IMR-90 (cell line): ENCODE measurements around the gene ZNF74. TPM values are rescaled to one million over a fixed set of nuclear protein-coding genes. Genes with fewer than 3 reads are reported as not detected.
A peak's percentile ranks its signal among the peaks of the same experiment; 100 is the strongest.
"Not testable (repeated sequence)": the region's sequence is repeated elsewhere in the genome, so short reads cannot be mapped to it uniquely, and the experiment has no call there.

Source experiments
- ATAC-seq: fragments of 200-7000 bp; cut with Tn5 transposase; 2 replicates; pipeline ENCODE4 v1.9.1; 2020; ENCODE audit warnings: low read depth, mild to moderate bottlenecking, moderate library complexity
- BruUV-seq: library from RNA; stranded (reverse); fragments of 400-500 nt; replicated peaks from 2 replicates; lab custom pipeline; 2021; lab: Mats Ljungman, UMichigan
- CTCF ChIA-PET: fragments of 300-600 bp; formaldehyde crosslinking; extraction: SDS; loops from one replicate; lab custom pipeline; 2021; ENCODE audit warnings: antibody characterized with exemption; lab: Yijun Ruan, JAX
- POLR2A ChIA-PET: fragments of 300-600 bp; sonication (Branson Sonifier 250); formaldehyde crosslinking; loops from one replicate; lab custom pipeline; 2022; ENCODE audit warnings: antibody characterized with exemption; ENCODE audit not compliant: unreplicated experiment; lab: Charles Lee
- DNase-seq: peaks from one replicate; pipeline ENCODE4 v3.0.0; 2013
- H2AFZ ChIP-seq: replicated peaks from 2 replicates; pipeline ENCODE3; 2013; ENCODE audit warnings: low read length, mild to moderate bottlenecking; ENCODE audit not compliant: poor library complexity
- H2AK5ac ChIP-seq: 2 replicates; pipeline ENCODE4 v1.6.1; 2013; ENCODE audit warnings: low read depth, low read length, inconsistent platforms
- H2AK9ac ChIP-seq: replicated peaks from 2 replicates; pipeline ENCODE3; 2013; ENCODE audit warnings: mild to moderate bottlenecking, low read depth, low read length, moderate library complexity; ENCODE audit not compliant: poor library complexity
- H2BK120ac ChIP-seq: 2 replicates; pipeline ENCODE4 v1.6.1; 2013; ENCODE audit warnings: low read depth, low read length, inconsistent platforms
- H2BK15ac ChIP-seq: 3 replicates; pipeline ENCODE4 v1.6.1; 2013; ENCODE audit warnings: low read depth, low read length, inconsistent platforms
- H2BK20ac ChIP-seq: 2 replicates; pipeline ENCODE4 v1.6.1; 2013; ENCODE audit warnings: low read depth, mild to moderate bottlenecking, inconsistent platforms, low read length, moderate library complexity
- H2BK5ac ChIP-seq: 2 replicates; pipeline ENCODE4 v1.6.1; 2013; ENCODE audit warnings: mild to moderate bottlenecking, low read depth, low read length, inconsistent platforms; ENCODE audit not compliant: poor library complexity, severe bottlenecking
- H3K14ac ChIP-seq: replicated peaks from 2 replicates; pipeline ENCODE4 v1.6.1; 2013; ENCODE audit warnings: low read depth, low read length, inconsistent platforms
- H3K18ac ChIP-seq: 2 replicates; pipeline ENCODE4 v1.6.1; 2013; ENCODE audit warnings: low read depth, low read length, control low read depth
- H3K23ac ChIP-seq: 2 replicates; pipeline ENCODE4 v1.6.1; 2013; ENCODE audit warnings: low read depth, low read length, inconsistent platforms
- H3K27ac ChIP-seq: 2 replicates; pipeline ENCODE4 v1.5.1; 2013; ENCODE audit warnings: mild to moderate bottlenecking, control low read depth, low read length; ENCODE audit not compliant: insufficient read depth
- H3K27me3 ChIP-seq: 2 replicates; pipeline ENCODE4 v1.6.1; 2013; ENCODE audit warnings: low read length; ENCODE audit not compliant: control insufficient read depth, insufficient read depth
- H3K36me3 ChIP-seq: 2 replicates; pipeline ENCODE4 v1.6.1; 2013; ENCODE audit warnings: low read length, mixed read lengths; ENCODE audit not compliant: control insufficient read depth, insufficient read depth
- H3K4ac ChIP-seq: 2 replicates; pipeline ENCODE4 v1.6.1; 2013; ENCODE audit warnings: low read depth, low read length, inconsistent platforms
- H3K4me1 ChIP-seq: 2 replicates; pipeline ENCODE4 v1.6.1; 2013; ENCODE audit warnings: low read length, mixed read lengths; ENCODE audit not compliant: control insufficient read depth, insufficient read depth
- H3K4me2 ChIP-seq: 2 replicates; pipeline ENCODE4 v1.6.1; 2013; ENCODE audit warnings: low read depth, mild to moderate bottlenecking, control low read depth, low read length, moderate library complexity
- H3K4me3 ChIP-seq: 2 replicates; pipeline ENCODE4 v1.5.1; 2013; ENCODE audit warnings: low read depth, mild to moderate bottlenecking, control low read depth, low read length, moderate library complexity; ENCODE audit not compliant: insufficient read depth
- H3K56ac ChIP-seq: 2 replicates; pipeline ENCODE4 v1.6.1; 2013; ENCODE audit warnings: low read length, inconsistent platforms; ENCODE audit not compliant: insufficient read depth; ENCODE audit errors: extremely low read depth
- H3K79me1 ChIP-seq, 2 experiments: 2 replicates each; pipeline ENCODE4 v1.6.1; 2013; ENCODE audit warnings: low read length in 2 of 2, inconsistent platforms in 1 of 2, low read depth in 1 of 2
- H3K9ac ChIP-seq: 2 replicates; pipeline ENCODE4 v1.6.1; 2013; ENCODE audit warnings: low read depth, low read length, control low read depth
- H3K9me1 ChIP-seq: 2 replicates; pipeline ENCODE4 v1.6.1; 2013; ENCODE audit warnings: low read length, inconsistent platforms; ENCODE audit not compliant: insufficient read depth
- H3K9me3 ChIP-seq: 2 replicates; pipeline ENCODE4 v1.6.1; 2013; ENCODE audit warnings: low read length; ENCODE audit not compliant: control insufficient read depth, insufficient read depth
- H4K20me1 ChIP-seq: 2 replicates; pipeline ENCODE4 v1.6.1; 2013; ENCODE audit warnings: low read length, inconsistent platforms; ENCODE audit not compliant: insufficient read depth
- H4K5ac ChIP-seq: 2 replicates; pipeline ENCODE4 v1.6.1; 2013; ENCODE audit warnings: mild to moderate bottlenecking, low read depth, low read length, control low read depth
- H4K8ac ChIP-seq, 2 experiments: 2 replicates each; pipeline ENCODE4 v1.6.1; 2013; ENCODE audit warnings: low read depth in 2 of 2, low read length in 2 of 2, control low read depth in 1 of 2, inconsistent platforms in 1 of 2
- H4K91ac ChIP-seq: 2 replicates; pipeline ENCODE4 v1.6.1; 2013; ENCODE audit warnings: low read depth, low read length, inconsistent platforms; ENCODE audit not compliant: insufficient read depth
- BHLHE40 ChIP-seq: fragments of 150-350 bp; IDR thresholded peaks from 2 replicates; pipeline ENCODE4 v1.6.1; 2016; ENCODE audit warnings: mild to moderate bottlenecking, low read depth, low read length
- whole genome bisulfite sequencing, 2 experiments: methylation state at CpG; one replicate each; pipeline versions ENCODE4 v1.1.5 to v1.1.7; 2013; ENCODE audit warnings: missing lambda C conversion rate in 2 of 2; ENCODE audit not compliant: insufficient read length in 1 of 2; ENCODE audit errors: extremely low coverage in 2 of 2; 5-methylcytosine and 5-hydroxymethylcytosine counted together
- dilution Hi-C: fragments of 300-500 bp; cut with HindIII; formaldehyde crosslinking; loops from one replicate; pipeline ENCODE4 v1.14.3; 2018; ENCODE audit warnings: low sequenced_read_pairs; ENCODE audit not compliant: unreplicated experiment
- in situ Hi-C: fragments of 300-500 bp; cut with MboI; formaldehyde crosslinking; loops from 3 replicates; pipeline ENCODE4 v1.14.3; 2019; ENCODE audit warnings: low sequenced_read_pairs, inconsistent platforms, mixed read lengths
- intact Hi-C: fragments of 100-400 bp; cut with micrococcal nuclease; formaldehyde crosslinking; loops from 2 replicates; pipeline ENCODE4 v1.10.0; 2022
- polyA plus RNA-seq, 3 experiments: library from polyadenylated mRNA; depleted of rRNA; stranded (reverse); fragments of >200 nt; gene quantifications; 2 replicates each; pipeline ENCODE4 v1.2.3, GENCODE V29; 2012; ENCODE audit warnings: low replicate concordance in 1 of 3
- total RNA-seq: library from RNA; depleted of rRNA; stranded (reverse); fragments of >200 nt; gene quantifications from 2 replicates; pipeline ENCODE4 v1.2.3, GENCODE V29; 2012

Gene ZNF74
- total and polyA plus RNA-seq, 2 of the 4 experiments (the other 2 are of a cell fraction): 7.5 to 8.4 TPM

DNA sequence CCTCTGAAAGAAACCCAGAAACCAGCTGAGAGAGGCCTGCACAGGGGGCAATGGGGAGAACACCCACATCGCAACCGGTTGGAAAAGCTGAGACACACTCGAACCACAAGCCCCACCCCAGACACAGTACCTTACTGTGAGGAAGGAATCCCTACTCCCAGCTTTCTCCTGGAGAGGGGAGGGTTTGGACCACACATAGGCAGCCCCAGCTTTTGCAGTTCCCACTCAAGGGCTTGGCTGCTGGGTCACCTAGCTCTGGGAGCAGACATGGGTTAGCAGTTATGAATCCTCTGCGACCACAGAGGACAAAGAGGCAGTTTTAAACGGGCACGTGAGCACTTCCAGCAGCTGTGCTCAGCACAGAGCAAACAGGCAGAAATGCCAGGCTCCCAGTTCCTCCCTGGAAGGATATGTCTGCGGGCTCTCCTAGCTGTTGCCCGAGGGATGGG, 21.5 kb upstream of the ZNF74 start:
- H4K91ac ChIP-seq, dilution Hi-C loops, H3K4me2 ChIP-seq, H2AFZ ChIP-seq, H2AK9ac ChIP-seq, H3K18ac ChIP-seq, H2BK15ac ChIP-seq, H3K36me3 ChIP-seq, H2BK20ac ChIP-seq, H3K9ac ChIP-seq, H3K4me1 ChIP-seq, H2AK5ac ChIP-seq, H4K5ac ChIP-seq, in situ Hi-C loops, H3K4ac ChIP-seq, H3K23ac ChIP-seq, H3K56ac ChIP-seq, H2BK5ac ChIP-seq, H3K14ac ChIP-seq, intact Hi-C loops, H3K9me3 ChIP-seq, H3K9me1 ChIP-seq, H3K27me3 ChIP-seq, H3K27ac ChIP-seq, H4K20me1 ChIP-seq, H3K4me3 ChIP-seq, H3K79me1 ChIP-seq, CTCF ChIA-PET, DNase-seq, BruUV-seq, H2BK120ac ChIP-seq, POLR2A ChIA-PET: not testable (repeated sequence)
- WGBS, 2 experiments: no CpG with 5 or more reads among the region's 8 CpGs
- H4K8ac ChIP-seq: peak overlapping the region in 1 of 2 experiments; percentile 42; a peak in 1 of 4 replicates
- 0 out of 2 replicates have a peak, but pooled peaks have one; percentile 6 for TF ChIP-seq BHLHE40
- ATAC-seq: peak; percentile 78

DNA sequence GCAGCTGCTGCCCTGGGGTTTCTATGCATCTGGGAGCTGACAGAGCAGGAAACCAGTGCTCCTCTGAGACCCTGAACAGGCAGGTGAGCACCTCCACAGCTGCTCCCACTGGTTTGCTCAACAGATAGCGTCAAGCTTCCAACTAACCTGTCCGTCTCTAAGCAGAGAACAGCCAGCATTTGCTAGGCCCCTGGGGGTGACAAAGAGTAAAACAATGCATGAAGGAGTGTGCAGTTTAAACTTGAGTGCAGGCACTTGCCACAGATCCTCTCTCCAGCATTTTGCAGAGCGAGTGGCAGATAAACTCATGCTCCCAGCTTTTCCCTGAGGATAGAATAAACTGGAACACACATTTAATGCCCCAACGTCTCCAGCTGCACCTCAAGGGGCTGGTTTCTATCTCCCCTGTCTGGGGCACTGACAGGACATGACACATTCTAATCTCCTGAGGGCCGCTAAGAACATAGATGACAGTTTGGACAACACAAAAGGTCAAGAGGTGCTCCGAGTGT, 20.7 kb upstream of the ZNF74 start:
- H2AK5ac ChIP-seq, POLR2A ChIA-PET, H3K4ac ChIP-seq, H3K79me1 ChIP-seq, H3K23ac ChIP-seq, H2AFZ ChIP-seq, H4K20me1 ChIP-seq, H3K14ac ChIP-seq, H4K5ac ChIP-seq, H2BK120ac ChIP-seq, H2BK20ac ChIP-seq, CTCF ChIA-PET, H3K4me2 ChIP-seq, intact Hi-C loops, H3K36me3 ChIP-seq, H3K18ac ChIP-seq, H2AK9ac ChIP-seq, H4K8ac ChIP-seq, H3K9ac ChIP-seq, H3K9me3 ChIP-seq, DNase-seq, H3K56ac ChIP-seq, dilution Hi-C loops, H2BK5ac ChIP-seq, H3K27me3 ChIP-seq, H3K27ac ChIP-seq, H2BK15ac ChIP-seq, H3K4me1 ChIP-seq, H3K4me3 ChIP-seq, H4K91ac ChIP-seq, H3K9me1 ChIP-seq, BruUV-seq, in situ Hi-C loops: not testable (repeated sequence)
- WGBS, 2 experiments: no CpG with 5 or more reads among the region's 6 CpGs
- ATAC-seq: 0 out of 2 replicates have a peak, but pooled peaks have one; percentile 37
